Nephron progenitor cell (in vitro differentiated cells): Measurements from ENCODE around the gene BEGAIN.

ENCODE experiments used
- DNase-seq: peaks from one replicate; pipeline ENCODE4 v3.0.0; 2021
- H3K27ac Mint-ChIP-seq: 2 replicates; pipeline ENCODE4 v1.8.0; 2021; ENCODE audit warnings: mild to moderate bottlenecking, moderate library complexity, mixed read lengths
- H3K27me3 Mint-ChIP-seq: 2 replicates; pipeline ENCODE4 v1.8.0; 2021; ENCODE audit warnings: mild to moderate bottlenecking, low read depth, mixed read lengths; ENCODE audit not compliant: poor library complexity
- H3K36me3 Mint-ChIP-seq: 2 replicates; pipeline ENCODE4 v1.8.0; 2021; ENCODE audit warnings: low read depth, mixed read lengths
- H3K4me1 Mint-ChIP-seq: 2 replicates; pipeline ENCODE4 v1.8.0; 2021; ENCODE audit warnings: mixed read lengths
- H3K4me3 Mint-ChIP-seq: 2 replicates; pipeline ENCODE4 v1.8.0; 2021; ENCODE audit warnings: mild to moderate bottlenecking, moderate library complexity, mixed read lengths
- H3K9me3 Mint-ChIP-seq: 2 replicates; pipeline ENCODE4 v1.8.0; 2021; ENCODE audit warnings: mild to moderate bottlenecking, moderate library complexity, mixed read lengths
- TF ChIP-seq, protein P1 (sequence below): fragments of 200-600 bp; sonication (generic); IDR thresholded peaks from 2 replicates; pipeline ENCODE4 v1.5.0; 2021; ENCODE audit warnings: antibody characterized with exemption

BEGAIN gene

DNA sequence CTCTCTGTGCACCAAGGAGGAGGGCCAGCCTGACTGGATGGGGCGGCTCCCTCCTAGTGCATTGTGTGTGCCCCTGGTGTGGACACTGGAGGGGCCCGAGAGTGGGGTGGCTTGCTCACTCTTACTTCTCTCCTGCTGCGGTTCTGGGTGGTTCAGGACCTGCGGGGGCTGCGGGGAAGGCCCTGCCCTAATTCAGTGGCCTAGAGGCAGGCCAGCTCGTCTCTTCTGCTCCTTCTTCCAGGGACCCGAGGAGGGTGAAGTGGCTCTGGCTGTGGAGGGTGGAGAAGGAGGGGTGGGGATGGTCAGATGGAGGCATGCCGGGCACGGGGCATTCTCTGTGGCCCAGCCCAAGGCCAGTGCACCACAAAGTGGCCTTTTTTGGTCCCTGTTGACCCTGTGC, 87.1 kb downstream of the BEGAIN start:
- Mint-ChIP-seq H3K27ac (no peak overlapping the region), H3K4me3 (no peak overlapping the region), H3K36me3 (peaks cover 21% of the 10 kb centered on the region), H3K9me3 (peaks cover 21% of the 10 kb centered on the region), H3K27me3 (peaks cover 19% of the 10 kb centered on the region), H3K4me1 (peaks cover 13% of the 10 kb centered on the region)
- TF ChIP-seq, protein P1, sequence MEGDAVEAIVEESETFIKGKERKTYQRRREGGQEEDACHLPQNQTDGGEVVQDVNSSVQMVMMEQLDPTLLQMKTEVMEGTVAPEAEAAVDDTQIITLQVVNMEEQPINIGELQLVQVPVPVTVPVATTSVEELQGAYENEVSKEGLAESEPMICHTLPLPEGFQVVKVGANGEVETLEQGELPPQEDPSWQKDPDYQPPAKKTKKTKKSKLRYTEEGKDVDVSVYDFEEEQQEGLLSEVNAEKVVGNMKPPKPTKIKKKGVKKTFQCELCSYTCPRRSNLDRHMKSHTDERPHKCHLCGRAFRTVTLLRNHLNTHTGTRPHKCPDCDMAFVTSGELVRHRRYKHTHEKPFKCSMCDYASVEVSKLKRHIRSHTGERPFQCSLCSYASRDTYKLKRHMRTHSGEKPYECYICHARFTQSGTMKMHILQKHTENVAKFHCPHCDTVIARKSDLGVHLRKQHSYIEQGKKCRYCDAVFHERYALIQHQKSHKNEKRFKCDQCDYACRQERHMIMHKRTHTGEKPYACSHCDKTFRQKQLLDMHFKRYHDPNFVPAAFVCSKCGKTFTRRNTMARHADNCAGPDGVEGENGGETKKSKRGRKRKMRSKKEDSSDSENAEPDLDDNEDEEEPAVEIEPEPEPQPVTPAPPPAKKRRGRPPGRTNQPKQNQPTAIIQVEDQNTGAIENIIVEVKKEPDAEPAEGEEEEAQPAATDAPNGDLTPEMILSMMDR, result no peak
- no peak for DNase-seq

DNA sequence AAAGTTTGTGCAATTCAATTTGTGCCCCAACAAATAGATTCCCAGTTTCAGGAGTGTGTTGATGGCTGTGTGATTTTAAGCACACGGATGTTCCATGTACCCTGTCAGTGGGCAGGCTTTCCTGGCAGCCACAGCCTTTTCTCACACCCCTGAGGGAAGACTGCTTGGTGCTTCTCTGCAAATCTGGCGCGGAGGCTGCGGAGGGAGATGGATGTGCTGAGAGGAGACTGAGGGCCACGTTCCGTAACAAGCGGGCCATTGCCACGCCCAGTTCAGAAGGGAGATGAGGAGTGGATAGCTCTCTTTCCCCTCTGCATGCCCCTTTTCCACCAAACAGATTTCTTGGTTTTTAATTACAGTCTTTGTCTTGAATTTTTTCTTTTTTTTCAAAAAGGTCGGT, 89.1 kb downstream of the BEGAIN start:
- DNase-seq, result no peak
- peaks cover 19% of the 10 kb centered on the region for H3K27me3 Mint-ChIP-seq
- TF ChIP-seq, protein P1, result no peak
- H3K27ac Mint-ChIP-seq, result no peak overlapping the region
- peaks cover 11% of the 10 kb centered on the region for H3K36me3 Mint-ChIP-seq
- H3K4me3 Mint-ChIP-seq, result no peak overlapping the region
- peaks cover 13% of the 10 kb centered on the region for H3K4me1 Mint-ChIP-seq
- peaks cover 11% of the 10 kb centered on the region for H3K9me3 Mint-ChIP-seq

DNA sequence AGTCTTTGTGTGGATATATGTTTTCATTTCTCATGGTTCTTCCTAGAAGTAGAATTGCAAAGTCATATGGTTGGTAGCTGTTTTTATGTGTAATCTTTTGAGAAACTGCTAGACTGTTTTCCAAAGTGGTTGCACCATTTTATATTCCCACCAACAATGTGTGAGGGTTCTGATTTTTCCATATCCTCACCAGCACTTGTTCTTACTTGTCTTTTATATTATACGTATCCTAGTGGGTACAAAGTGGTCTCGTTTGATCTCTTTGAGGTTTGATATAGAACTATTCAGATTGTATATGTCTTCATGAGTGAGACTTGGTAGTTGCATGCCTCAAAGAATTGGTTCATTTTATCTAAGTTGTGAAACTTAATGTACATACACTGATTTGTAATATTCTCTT, 91.3 kb downstream of the BEGAIN start:
- Mint-ChIP-seq H3K27ac (no peak overlapping the region), H3K4me1 (peaks cover 13% of the 10 kb centered on the region), H3K9me3 (peaks cover 11% of the 10 kb centered on the region), H3K36me3 (peaks cover 11% of the 10 kb centered on the region), H3K27me3 (peaks cover 13% of the 10 kb centered on the region), H3K4me3 (no peak overlapping the region)
- TF ChIP-seq, protein P1, result no peak
- no peak for DNase-seq

DNA sequence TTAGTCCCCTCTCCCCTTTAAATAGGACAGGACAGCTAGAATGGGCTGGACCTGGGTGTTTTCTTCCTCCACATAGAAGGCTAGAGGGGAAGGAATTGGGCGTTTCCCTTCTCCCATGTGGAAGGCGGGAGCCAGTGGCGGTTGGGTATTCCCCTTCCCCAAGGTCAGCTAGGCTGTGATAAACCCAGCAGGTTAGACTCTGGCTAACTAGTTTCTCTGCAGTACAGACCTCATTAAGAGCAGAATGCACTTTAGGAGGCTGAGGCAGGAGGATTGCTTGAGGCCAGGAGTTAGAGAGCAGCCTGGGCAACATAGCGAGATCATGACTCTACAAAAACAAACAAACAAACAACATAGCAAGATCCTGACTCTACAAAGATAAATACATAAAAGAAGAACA, 92.6 kb downstream of the BEGAIN start:
- H3K36me3 Mint-ChIP-seq, result peaks cover 11% of the 10 kb centered on the region
- no peak overlapping the region for H3K4me3 Mint-ChIP-seq
- peaks cover 13% of the 10 kb centered on the region for H3K27me3 Mint-ChIP-seq
- no peak for DNase-seq
- peaks cover 13% of the 10 kb centered on the region for H3K4me1 Mint-ChIP-seq
- peaks cover 11% of the 10 kb centered on the region for H3K9me3 Mint-ChIP-seq
- H3K27ac Mint-ChIP-seq, result no peak overlapping the region
- TF ChIP-seq, protein P1, result no peak

DNA sequence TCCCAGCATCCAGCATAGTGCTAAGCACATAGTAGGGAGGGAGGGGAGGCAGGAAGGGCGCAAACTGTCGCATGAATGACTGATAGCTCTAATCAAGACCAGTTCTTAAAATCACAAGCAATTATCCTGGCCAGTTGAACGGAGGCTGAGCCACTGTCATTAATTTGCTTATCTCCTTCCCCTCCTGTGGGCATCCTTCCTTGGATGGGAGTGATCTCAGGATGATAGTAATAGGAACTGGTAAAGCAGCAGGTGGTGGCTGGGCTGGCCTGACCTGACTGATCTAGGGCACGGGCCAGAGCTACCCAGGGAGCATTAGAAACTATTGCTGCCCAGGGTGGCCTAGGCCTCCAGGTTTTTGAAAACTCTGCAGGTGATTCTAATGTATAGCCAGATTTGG, 97.0 kb downstream of the BEGAIN start:
- Mint-ChIP-seq H3K4me3 (no peak overlapping the region), H3K36me3 (no peaks in the 10 kb centered on the region), H3K27ac (no peak overlapping the region), H3K4me1 (peaks cover 6% of the 10 kb centered on the region), H3K27me3 (peaks cover under 1% of the 10 kb centered on the region), H3K9me3 (no peaks in the 10 kb centered on the region)
- DNase-seq, result no peak
- TF ChIP-seq, protein P1, result no peak

DNA sequence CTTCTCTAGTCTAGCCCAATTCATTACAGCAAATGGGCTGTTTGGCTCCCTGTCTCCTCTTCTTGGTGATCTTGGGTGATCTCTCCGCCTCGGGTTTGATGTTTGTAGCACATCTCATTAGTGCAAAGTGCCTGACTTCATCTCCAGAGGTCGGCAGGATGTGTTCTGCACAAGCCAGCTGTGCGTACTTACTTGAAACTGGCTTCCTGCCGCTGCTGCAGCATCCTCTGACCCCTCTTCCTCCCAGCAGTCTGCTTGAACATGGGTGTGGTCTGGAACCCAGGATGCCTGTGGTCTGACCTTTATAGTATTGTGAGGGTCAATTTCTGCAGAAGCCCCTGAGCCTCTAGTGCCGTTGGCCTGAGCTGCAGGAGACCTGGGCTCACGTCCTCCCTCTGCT, 99.2 kb downstream of the BEGAIN start:
- no peak overlapping the region for H3K27ac Mint-ChIP-seq
- H3K27me3 Mint-ChIP-seq, result peaks cover 8% of the 10 kb centered on the region
- no peak overlapping the region for H3K4me3 Mint-ChIP-seq
- no peaks in the 10 kb centered on the region for H3K36me3 Mint-ChIP-seq
- TF ChIP-seq, protein P1, result no peak
- DNase-seq, result no peak
- no peaks in the 10 kb centered on the region for H3K9me3 Mint-ChIP-seq
- peaks cover 6% of the 10 kb centered on the region for H3K4me1 Mint-ChIP-seq
